HFF-Myc (cell line): ENCODE results near the gene PEMT.

ENCODE experiments used
- DNase-seq: peaks from one replicate; pipeline ENCODE4 v3.0.0-alpha.2; 2011; ENCODE audit warnings: low read depth; ENCODE audit errors: extremely low read depth
- H3K4me3 ChIP-seq: replicated peaks from 2 replicates; pipeline ENCODE4 v1.5.1; 2011; ENCODE audit warnings: low read depth, mild to moderate bottlenecking, control low read depth, low read length
- TF ChIP-seq, protein P1 (sequence below): IDR thresholded peaks from 2 replicates; pipeline ENCODE4 v1.5.1; 2012; ENCODE audit warnings: mild to moderate bottlenecking, low read depth, low read length, control low read depth; ENCODE audit errors: missing control alignments

The PEMT gene

DNA sequence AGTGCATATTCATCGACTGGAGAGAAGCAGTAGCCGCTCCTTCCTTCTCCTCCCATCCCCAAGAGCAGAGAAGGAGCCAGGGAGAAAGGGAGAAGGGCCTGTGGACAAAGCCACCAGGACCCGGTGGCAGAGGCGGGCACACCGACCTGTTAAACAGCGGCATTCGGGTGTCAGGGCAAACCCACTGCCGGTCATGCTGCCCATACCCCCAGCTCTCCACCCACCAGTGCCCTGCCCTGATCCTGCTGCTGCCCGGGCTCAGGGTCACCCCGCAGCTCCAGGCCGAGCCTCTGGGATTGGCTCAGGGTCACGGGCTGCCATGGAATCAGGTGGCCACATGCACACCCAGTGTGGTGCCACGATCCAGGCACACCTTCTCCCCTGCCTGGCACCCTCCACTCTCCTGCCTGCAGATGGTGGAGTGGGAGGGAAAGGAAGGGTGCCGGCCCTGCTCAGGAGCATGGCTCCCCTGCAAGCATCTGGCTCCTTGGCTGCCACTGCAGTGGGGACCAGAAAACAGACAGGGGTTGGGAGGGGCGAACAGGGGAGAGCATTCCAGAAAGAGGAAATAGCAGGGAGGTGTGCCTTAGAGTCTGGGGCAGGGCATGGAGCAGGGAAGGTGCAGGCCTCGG, 77.0 kb downstream of the PEMT start:
- DNase-seq = no peak
- no peak overlapping the region for H3K4me3 ChIP-seq
- TF ChIP-seq, protein P1, sequence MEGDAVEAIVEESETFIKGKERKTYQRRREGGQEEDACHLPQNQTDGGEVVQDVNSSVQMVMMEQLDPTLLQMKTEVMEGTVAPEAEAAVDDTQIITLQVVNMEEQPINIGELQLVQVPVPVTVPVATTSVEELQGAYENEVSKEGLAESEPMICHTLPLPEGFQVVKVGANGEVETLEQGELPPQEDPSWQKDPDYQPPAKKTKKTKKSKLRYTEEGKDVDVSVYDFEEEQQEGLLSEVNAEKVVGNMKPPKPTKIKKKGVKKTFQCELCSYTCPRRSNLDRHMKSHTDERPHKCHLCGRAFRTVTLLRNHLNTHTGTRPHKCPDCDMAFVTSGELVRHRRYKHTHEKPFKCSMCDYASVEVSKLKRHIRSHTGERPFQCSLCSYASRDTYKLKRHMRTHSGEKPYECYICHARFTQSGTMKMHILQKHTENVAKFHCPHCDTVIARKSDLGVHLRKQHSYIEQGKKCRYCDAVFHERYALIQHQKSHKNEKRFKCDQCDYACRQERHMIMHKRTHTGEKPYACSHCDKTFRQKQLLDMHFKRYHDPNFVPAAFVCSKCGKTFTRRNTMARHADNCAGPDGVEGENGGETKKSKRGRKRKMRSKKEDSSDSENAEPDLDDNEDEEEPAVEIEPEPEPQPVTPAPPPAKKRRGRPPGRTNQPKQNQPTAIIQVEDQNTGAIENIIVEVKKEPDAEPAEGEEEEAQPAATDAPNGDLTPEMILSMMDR = no peak

DNA sequence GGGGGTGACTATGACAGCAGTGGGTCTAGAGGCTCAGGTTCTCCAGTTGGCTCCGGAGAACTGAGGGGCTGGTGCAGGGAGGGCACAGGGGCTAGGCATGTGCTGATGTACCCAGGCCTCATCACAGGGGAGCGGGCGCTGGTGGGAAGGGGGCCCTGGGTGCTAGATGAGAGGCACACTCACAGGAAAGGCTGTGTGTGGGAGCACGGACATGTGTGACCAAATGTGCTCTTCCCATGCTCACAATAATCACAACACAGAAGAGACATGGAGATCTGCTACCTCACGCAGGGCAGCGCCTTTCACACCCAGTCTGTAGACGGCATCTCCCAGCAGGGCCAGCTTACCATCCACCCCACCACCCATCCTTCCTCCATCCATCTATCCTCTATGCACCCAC, 77.9 kb downstream of the PEMT start:
- no peak for DNase-seq
- H3K4me3 ChIP-seq = no peak overlapping the region
- TF ChIP-seq, protein P1 = no peak

DNA sequence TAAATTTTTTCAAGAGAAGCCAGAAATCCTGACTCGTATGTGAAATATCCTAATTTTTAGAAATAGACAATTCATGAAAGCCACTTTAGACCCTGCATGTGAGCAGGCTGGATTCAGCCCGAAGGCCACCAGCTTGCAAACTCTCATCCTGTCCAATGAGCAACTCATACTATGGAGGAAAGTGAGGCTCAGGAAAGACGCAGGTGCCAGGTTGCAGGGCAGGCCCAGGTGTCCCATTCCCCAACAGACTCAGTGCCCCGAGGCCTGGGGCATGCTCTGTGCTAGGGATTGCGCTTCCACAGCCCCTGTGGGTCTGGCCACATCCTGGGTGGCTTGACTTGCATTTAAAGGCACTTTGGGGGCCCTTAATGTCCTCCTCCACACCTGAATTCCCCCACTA, 78.6 kb downstream of the PEMT start:
- DNase-seq = no peak
- TF ChIP-seq, protein P1 = no peak
- H3K4me3 ChIP-seq = no peak overlapping the region

DNA sequence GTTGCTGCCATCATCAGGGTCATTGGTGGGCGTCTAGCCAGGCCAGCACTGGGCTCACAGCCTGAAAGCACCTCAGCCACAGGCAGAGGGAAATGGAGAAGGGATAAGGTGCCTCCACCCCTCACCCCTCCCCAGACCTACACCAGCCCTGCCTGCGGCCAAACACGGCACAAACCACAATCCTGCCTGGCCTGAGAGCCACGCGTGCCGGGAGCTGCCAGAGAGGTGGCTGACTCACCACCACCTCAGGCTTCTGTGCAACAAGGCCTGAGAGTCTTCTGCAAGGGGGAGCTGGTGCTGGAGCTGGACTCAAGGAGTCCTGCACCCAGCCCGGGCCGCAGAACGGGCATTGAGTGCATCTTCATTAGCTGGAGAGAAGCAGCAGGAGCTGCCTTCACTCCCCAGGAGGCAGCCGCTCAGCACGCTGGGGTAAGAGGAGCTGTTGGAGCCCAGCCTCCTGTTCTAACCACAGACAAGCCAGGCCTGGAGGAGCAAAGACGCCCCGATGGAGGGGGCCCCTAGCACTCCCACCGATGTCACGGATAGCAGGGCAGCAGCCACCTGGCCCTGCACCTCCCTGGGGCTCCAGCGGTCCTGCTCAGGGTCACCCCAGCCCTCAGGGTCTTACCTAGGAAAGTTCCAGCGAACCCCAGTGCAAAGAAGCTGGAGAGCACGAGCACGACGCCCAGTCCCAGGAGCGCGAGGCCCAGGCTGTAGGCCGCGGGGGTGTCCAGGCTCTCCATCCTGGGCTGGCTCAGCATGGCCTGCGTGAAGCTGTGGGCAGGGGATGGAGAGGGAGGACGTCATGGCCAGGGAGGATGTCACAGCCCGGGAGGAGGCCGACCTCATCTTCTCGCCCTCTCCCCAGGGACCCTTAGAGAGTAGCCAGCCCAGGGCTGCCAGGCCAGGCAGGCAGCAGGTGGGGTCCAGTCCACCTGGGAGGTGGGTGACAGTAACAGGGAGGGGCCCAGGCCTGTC, 79.3 kb downstream of the PEMT start:
- DNase-seq = peak; percentile 66
- no peak overlapping the region for H3K4me3 ChIP-seq
- TF ChIP-seq, protein P1 = no peak

DNA sequence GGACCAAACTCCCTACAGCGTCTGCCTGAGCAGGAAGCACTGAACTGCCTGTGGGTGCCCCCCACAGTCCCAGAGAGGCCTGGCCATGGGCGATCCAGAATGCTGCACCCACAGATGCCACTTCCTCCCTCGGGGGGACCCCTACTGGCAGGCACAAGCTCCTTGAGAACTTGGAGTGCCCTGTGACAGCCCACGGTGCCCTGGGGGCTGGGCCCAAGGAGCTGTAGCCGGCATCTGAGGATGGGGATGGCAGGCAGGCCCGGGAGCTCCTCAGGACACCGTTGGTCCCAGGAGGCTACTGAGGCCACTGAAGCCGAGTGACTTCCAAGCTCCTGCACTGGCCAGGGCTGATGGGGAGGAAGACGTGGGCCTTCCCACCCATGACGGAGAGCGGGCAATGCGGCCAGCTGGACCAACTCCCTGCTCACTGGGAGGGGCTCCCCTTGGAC, 80.2 kb downstream of the PEMT start:
- TF ChIP-seq, protein P1 = no peak
- DNase-seq = no peak
- no peak overlapping the region for H3K4me3 ChIP-seq

DNA sequence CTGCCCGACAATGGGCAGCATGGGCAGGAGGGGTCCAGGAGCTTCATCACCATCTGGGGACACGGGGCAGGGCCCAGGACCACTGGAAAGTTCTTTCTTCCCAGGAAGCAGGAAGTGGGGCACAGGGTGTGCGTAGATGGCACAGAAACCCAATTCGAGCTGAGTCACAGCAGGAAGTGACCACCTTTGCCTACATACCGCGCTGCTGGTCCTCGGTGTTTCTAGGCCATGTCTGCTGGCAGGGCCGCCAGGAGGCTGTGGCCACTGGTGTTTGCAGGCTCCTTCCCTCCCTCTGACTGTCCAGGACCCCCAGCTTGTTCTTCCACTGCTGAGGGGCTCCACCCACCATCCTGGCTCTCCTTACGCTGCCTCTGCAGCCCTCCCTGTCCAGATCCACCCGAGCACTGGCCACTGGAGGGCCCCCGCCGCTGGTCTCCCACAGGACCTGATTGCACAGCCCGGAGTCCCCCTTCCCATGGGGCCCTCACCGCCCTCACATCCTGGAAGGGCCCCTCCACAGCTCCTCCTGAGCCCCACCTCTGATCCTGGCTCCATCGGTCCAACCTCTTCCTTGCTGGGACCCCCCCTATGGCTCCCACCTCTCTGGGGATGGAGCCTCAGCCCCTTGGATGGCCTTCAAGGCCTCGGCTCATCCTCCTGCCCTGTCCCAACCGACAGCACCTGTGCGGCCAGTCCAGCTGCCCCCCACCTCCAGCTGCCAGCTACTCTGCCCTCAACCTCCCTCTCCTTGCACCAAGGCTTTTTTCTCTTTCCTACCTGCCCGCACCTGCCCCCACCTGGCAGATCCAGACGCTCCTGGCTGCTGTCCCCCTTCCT, 80.8 kb downstream of the PEMT start:
- no peak for DNase-seq
- no peak overlapping the region for H3K4me3 ChIP-seq
- TF ChIP-seq, protein P1 = no peak
